H1 (cell line): ENCODE measurements around the gene RBM14. TPM values are rescaled to one million over a fixed set of nuclear protein-coding genes. Genes with fewer than 3 reads are reported as not detected.

ENCODE experiments used
- CTCF ChIA-PET: fragments of 300-600 bp; sonication (Branson Sonifier 250); formaldehyde crosslinking; loops from one replicate; lab custom pipeline; 2021; ENCODE audit not compliant: partially characterized antibody; lab: Charles Lee
- POLR2A ChIA-PET: fragments of 300-600 bp; sonication (Branson Sonifier 250); formaldehyde crosslinking; loops from one replicate; lab custom pipeline; 2021; ENCODE audit warnings: inconsistent platforms; ENCODE audit not compliant: partially characterized antibody; lab: Charles Lee
- DNase-seq, 2 experiments: peaks; one replicate each; pipeline versions ENCODE4 v3.0.0 to v3.0.0-alpha.2; 2010 to 2022; ENCODE audit warnings: low spot score in 2 of 2, low read depth in 1 of 2, mixed read lengths in 1 of 2
- FAIRE-seq: peaks from 2 replicates; lab custom pipeline; 2011; peaks lifted over from hg19 to GRCh38; lab: Jason Lieb, UNC
- H2AFZ ChIP-seq: 2 replicates; pipeline ENCODE4 v1.8.1; 2012; ENCODE audit warnings: low read length, inconsistent platforms
- H2AK5ac ChIP-seq: 2 replicates; pipeline ENCODE4 v1.6.1; 2013; ENCODE audit warnings: low read depth, low read length
- H2BK120ac ChIP-seq: replicated peaks from 2 replicates; pipeline ENCODE3; 2013; ENCODE audit warnings: low read depth, low read length, inconsistent platforms
- H2BK12ac ChIP-seq: 2 replicates; pipeline ENCODE4 v1.6.1; 2013; ENCODE audit warnings: low read depth, low read length
- H2BK15ac ChIP-seq: 2 replicates; pipeline ENCODE4 v1.6.1; 2013; ENCODE audit warnings: low read length
- H2BK20ac ChIP-seq: 2 replicates; pipeline ENCODE4 v1.6.1; 2013; ENCODE audit warnings: low read length
- H2BK5ac ChIP-seq: 2 replicates; pipeline ENCODE4 v1.6.1; 2013; ENCODE audit warnings: low read depth, low read length
- H3K14ac ChIP-seq: 2 replicates; pipeline ENCODE4 v1.6.1; 2013; ENCODE audit warnings: inconsistent platforms; ENCODE audit not compliant: insufficient read length
- H3K18ac ChIP-seq: 2 replicates; pipeline ENCODE4 v1.6.1; 2013; ENCODE audit warnings: low read length; ENCODE audit errors: extremely low read depth
- H3K23ac ChIP-seq: 2 replicates; pipeline ENCODE4 v1.6.1; 2013; ENCODE audit warnings: inconsistent platforms; ENCODE audit not compliant: insufficient read length
- H3K23me2 ChIP-seq: 2 replicates; pipeline ENCODE4 v1.6.1; 2013; ENCODE audit warnings: low read depth, low read length
- H3K27ac ChIP-seq: 2 replicates; pipeline ENCODE4 v1.6.1; 2011; ENCODE audit warnings: low read depth, low read length, inconsistent platforms
- H3K27me3 ChIP-seq, 4 experiments: replicated peaks in 1 of 4; 1 replicate in 1 of 4; 2 replicates in 3 of 4; pipeline versions ENCODE4 v1.6.1 to v1.8.1; 2011 to 2013; ENCODE audit warnings: low read length in 3 of 4, mild to moderate bottlenecking in 3 of 4, inconsistent platforms in 2 of 4, mixed read lengths in 2 of 4, moderate library complexity in 1 of 4; ENCODE audit not compliant: control insufficient read depth in 3 of 4, insufficient read depth in 3 of 4; ENCODE audit errors: extremely low read depth in 1 of 4
- H3K36me3 ChIP-seq, 4 experiments: 2 replicates each; pipeline versions ENCODE4 v1.6.1 to v1.8.1; 2011 to 2013; ENCODE audit warnings: mild to moderate bottlenecking in 4 of 4, low read length in 3 of 4, moderate library complexity in 2 of 4, control low read depth in 1 of 4, inconsistent platforms in 1 of 4; ENCODE audit not compliant: insufficient read depth in 4 of 4, control insufficient read depth in 2 of 4
- H3K4ac ChIP-seq: replicated peaks from 2 replicates; pipeline ENCODE3; 2013; ENCODE audit warnings: low read length, low read depth, mixed read lengths, inconsistent platforms; ENCODE audit not compliant: insufficient read length
- H3K4me1 ChIP-seq, 4 experiments: replicated peaks in 1 of 4; 1 replicate in 1 of 4; 2 replicates in 3 of 4; pipeline versions ENCODE4 v1.6.1 to v1.8.1; 2011 to 2013; ENCODE audit warnings: low read length in 3 of 4, inconsistent platforms in 2 of 4, mixed read lengths in 1 of 4; ENCODE audit not compliant: insufficient read depth in 4 of 4, control insufficient read depth in 3 of 4
- H3K4me2 ChIP-seq, 2 experiments: 2 replicates each; pipeline versions ENCODE4 v1.6.1 to v1.8.1; 2011 to 2013; ENCODE audit warnings: low read depth in 2 of 2, low read length in 2 of 2, control low read depth in 1 of 2, inconsistent platforms in 1 of 2, mild to moderate bottlenecking in 1 of 2; ENCODE audit not compliant: insufficient read depth in 1 of 2
- H3K4me3 ChIP-seq, 4 experiments: fragments of 200-600, 300-600 bp in 1 of 4; sonication (generic), shearing (Covaris generic), sonication (Bioruptor Twin) in 1 of 4; 2 replicates each; pipeline versions ENCODE4 v1.5.1 to v1.8.1; 2011 to 2016; ENCODE audit warnings: low read length in 4 of 4, low read depth in 3 of 4, control low read depth in 2 of 4, inconsistent platforms in 2 of 4, mild to moderate bottlenecking in 2 of 4, mixed read lengths in 1 of 4, moderate library complexity in 1 of 4; ENCODE audit not compliant: insufficient read depth in 2 of 4; ENCODE audit errors: extremely low read depth in 1 of 4
- H3K56ac ChIP-seq: replicated peaks from 2 replicates; pipeline ENCODE3; 2013; ENCODE audit warnings: low read depth, mild to moderate bottlenecking, mixed read lengths, low read length, inconsistent platforms; ENCODE audit not compliant: insufficient read length
- H3K79me1 ChIP-seq: 2 replicates; pipeline ENCODE4 v1.6.1; 2013; ENCODE audit warnings: low read depth, low read length, control low read depth
- H3K79me2 ChIP-seq, 2 experiments: 2 replicates each; pipeline versions ENCODE4 v1.6.1 to v1.8.1; 2012 to 2013; ENCODE audit warnings: low read length in 2 of 2, mild to moderate bottlenecking in 2 of 2, inconsistent platforms in 1 of 2; ENCODE audit not compliant: insufficient read depth in 2 of 2, control insufficient read depth in 1 of 2
- H3K9ac ChIP-seq, 4 experiments: replicated peaks in 1 of 4; 1 replicate in 1 of 4; 2 replicates in 3 of 4; pipeline versions ENCODE4 v1.6.1 to v1.8.1; 2011 to 2013; ENCODE audit warnings: low read depth in 3 of 4, low read length in 3 of 4, control low read depth in 2 of 4, mild to moderate bottlenecking in 2 of 4, moderate library complexity in 2 of 4, inconsistent platforms in 1 of 4; ENCODE audit errors: extremely low read depth in 1 of 4
- H3K9me3 ChIP-seq, 2 experiments: 2 replicates each; pipeline versions ENCODE4 v1.6.1 to v1.8.1; 2012 to 2013; ENCODE audit warnings: mild to moderate bottlenecking in 2 of 2, moderate library complexity in 2 of 2, control low read depth in 1 of 2, inconsistent platforms in 1 of 2, low read depth in 1 of 2, low read length in 1 of 2, mixed read lengths in 1 of 2; ENCODE audit not compliant: insufficient read depth in 2 of 2
- H4K20me1 ChIP-seq, 2 experiments: replicated peaks in 1 of 2; 2 replicates each; pipeline versions ENCODE3 to v1.8.1; 2011 to 2013; ENCODE audit warnings: inconsistent platforms in 2 of 2, low read length in 2 of 2, mild to moderate bottlenecking in 1 of 2; ENCODE audit not compliant: insufficient read depth in 2 of 2, control insufficient read depth in 1 of 2
- H4K5ac ChIP-seq: 2 replicates; pipeline ENCODE4 v1.6.1; 2013; ENCODE audit warnings: low read length, low read depth, mixed read lengths, inconsistent platforms; ENCODE audit not compliant: insufficient read length
- H4K8ac ChIP-seq: 2 replicates; pipeline ENCODE4 v1.8.0; 2013; ENCODE audit warnings: mild to moderate bottlenecking, moderate library complexity, low read length, inconsistent platforms; ENCODE audit not compliant: insufficient read depth; ENCODE audit errors: extremely low read depth
- H4K91ac ChIP-seq: replicated peaks from 2 replicates; pipeline ENCODE3; 2013; ENCODE audit warnings: low read length, mixed read lengths, inconsistent platforms; ENCODE audit not compliant: insufficient read length
- ATF2 ChIP-seq: IDR thresholded peaks from 2 replicates; pipeline ENCODE4 v1.6.1; 2012; ENCODE audit warnings: low read length, inconsistent platforms
- CBX5 ChIP-seq: fragments of 300-800, 300-1000 bp; sonication (generic); IDR thresholded peaks from 2 replicates; pipeline ENCODE4 v1.7.1; 2016; ENCODE audit warnings: antibody characterized with exemption, low read length, low read depth
- CHD1 ChIP-seq: IDR thresholded peaks from 2 replicates; pipeline ENCODE4 v1.6.1; 2012; ENCODE audit warnings: low read depth, low read length, improper control_type of control experiment
- FOSL1 ChIP-seq: IDR thresholded peaks from 2 replicates; pipeline ENCODE4 v1.6.1; 2011; ENCODE audit warnings: mild to moderate bottlenecking, low read depth, low read length, moderate library complexity; ENCODE audit not compliant: insufficient read depth
- JUN ChIP-seq: IDR thresholded peaks from 2 replicates; pipeline ENCODE4 v1.6.1; 2011; ENCODE audit warnings: low read depth, mild to moderate bottlenecking, improper control_type of control experiment, low read length
- MAFK ChIP-seq: IDR thresholded peaks from 2 replicates; pipeline ENCODE4 v1.6.1; 2012; ENCODE audit warnings: low read depth, mild to moderate bottlenecking, improper control_type of control experiment, low read length
- RAD21 ChIP-seq, 2 experiments: IDR thresholded peaks in 1 of 2; conservative IDR thresholded peaks in 1 of 2; 2 replicates each; pipeline ENCODE4 v1.6.1; 2011; ENCODE audit warnings: low read depth in 2 of 2, low read length in 2 of 2, improper control_type of control experiment in 1 of 2, inconsistent platforms in 1 of 2, mild to moderate bottlenecking in 1 of 2, moderate library complexity in 1 of 2
- RXRA ChIP-seq: IDR thresholded peaks from 2 replicates; pipeline ENCODE4 v1.6.1; 2011; ENCODE audit warnings: low read depth, mild to moderate bottlenecking, low read length, moderate library complexity; ENCODE audit not compliant: insufficient read depth
- SAP30 ChIP-seq: fragments of 300-600 bp; sonication (generic); IDR thresholded peaks from 2 replicates; pipeline ENCODE4 v1.7.1; 2012; ENCODE audit warnings: low read length, moderate library complexity, mild to moderate bottlenecking, inconsistent platforms; ENCODE audit not compliant: insufficient read depth, insufficient replicate concordance
- WGBS, 2 experiments: shearing (Covaris generic) in 1 of 2; methylation state at CpG; one replicate each; pipeline versions ENCODE4 v1.1.6 to v1.1.7; 2013 to 2015; ENCODE audit warnings: low lambda C conversion rate in 2 of 2, mixed read lengths in 2 of 2, inconsistent platforms in 1 of 2, low coverage in 1 of 2, missing lambda C conversion rate in 1 of 2; ENCODE audit not compliant: insufficient replicate concordance in 2 of 2, insufficient coverage in 1 of 2, insufficient read length in 1 of 2; ENCODE audit errors: extremely low coverage in 1 of 2, missing lambda C conversion rate in 1 of 2; 5-methylcytosine and 5-hydroxymethylcytosine counted together
- polyA plus RNA-seq, 7 experiments: library from polyadenylated mRNA; depleted of rRNA in 3 of 7; stranded (reverse) in 5 of 7; unstranded in 2 of 7; fragments of >200 nt in 5 of 7; fragments of 200-250 nt in 2 of 7; gene quantifications; 1 replicate in 5 of 7; 2 replicates in 1 of 7; 4 replicates in 1 of 7; pipeline versions ENCODE4 v1.2.1 to v1.2.3, GENCODE V29; 2011 to 2013; ENCODE audit warnings: missing spikeins in 2 of 7, mixed read lengths in 2 of 7
- total RNA-seq: library from RNA; stranded (reverse); fragmentation: NEBNext Ultra II Directional; extraction: Animal tissue kit (Norgen Biotek cat#: 25700); gene quantifications from 2 replicates; pipeline ENCODE4 v1.2.1, GENCODE V29; 2021

RBM14 gene
- total and polyA plus RNA-seq, 2 of the 8 experiments (the other 6 are each of a cell fraction or from before 2014, with no cell fraction given), result 67.2 to 142 TPM

- Histone ChIP-seq H2BK5ac (no peak overlapping the region), H3K14ac (no peak overlapping the region), H3K56ac (no peak overlapping the region), H2BK120ac (no peak overlapping the region), H3K4ac (no peak overlapping the region), H2BK20ac (no peak overlapping the region), H2AFZ (no peak overlapping the region), H3K79me2 (peaks cover 0 to 5% of the 10 kb centered on the region in 2 experiments; a peak in 2 of 4 replicates), H3K4me1 (peaks cover 0 to 11% (median 7%) of the 10 kb centered on the region in 4 experiments; a peak in 6 of 7 replicates), H3K9ac (no peak overlapping the region), H3K4me3 (no peak overlapping the region), H3K18ac (no peak overlapping the region), H3K36me3 (no peaks in the 10 kb centered on the region; a peak in 1 of 8 replicates), H4K8ac (no peak overlapping the region), H2BK15ac (no peak overlapping the region), H3K27ac (no peak overlapping the region), H3K27me3 (peaks cover 0 to 10% (median 4%) of the 10 kb centered on the region in 4 experiments; a peak in 3 of 7 replicates), H4K20me1 (no peaks in the 10 kb centered on the region), H3K23ac (no peak overlapping the region), H2BK12ac (no peak overlapping the region), H2AK5ac (no peak overlapping the region), H4K91ac (no peak overlapping the region), H3K9me3 (peaks cover 13 to 25% of the 10 kb centered on the region in 2 experiments), H4K5ac (no peak overlapping the region), H3K79me1 (peaks cover 2% of the 10 kb centered on the region), H3K23me2 (peaks cover 9% of the 10 kb centered on the region), H3K4me2 (no peak overlapping the region)
- FAIRE-seq (no peak), DNase-seq (no peak)
- CTCF ChIA-PET, result interaction anchor here (0.6 to 3.5 kb wide), 15 partner anchors 10 to 133 kb away, joined by 3 to 43 read pairs (median 4); partner anchors contain the start of genes RBM4 and RBM4B
- POLR2A ChIA-PET, result interaction anchor here (0.7 to 65.3 kb wide), 5 partner anchors 10 to 53 kb away, joined by 3 to 2165 read pairs (median 4); partner anchors contain the start of genes RBM14 and RBM4
- TF ChIP-seq RXRA (no peak), SAP30 (no peak), MAFK (no peak), JUN (no peak), CHD1 (no peak), FOSL1 (no peak), CBX5 (no peak), ATF2 (no peak), RAD21 (IDR thresholded peaks at IDR 0.05 in 1 of 2, conservative IDR thresholded peaks at IDR 0.05 in 1 of 2; ENCODE audit: low read depth in 2 of 2, low read length in 2 of 2) (no peak)
- WGBS, 2 experiments, result 90% methylated on average over 7 of the region's 7 CpGs; no CpG with 5 or more reads in 1 of the 2 experiments
Observed at GRCh38 chr11:66589996-66590675, 26.3 kb upstream of the RBM14 start.
